GM06990 (cell line): Measurements from ENCODE around the gene LAMB1.

Source experiments
- DNase-seq: peaks from one replicate; pipeline ENCODE4 v3.0.0-alpha.2; 2011; ENCODE audit not compliant: insufficient read length; ENCODE audit errors: extremely low read depth
- H3K27me3 ChIP-seq: replicated peaks from 2 replicates; pipeline ENCODE4 v1.6.0; 2011; ENCODE audit warnings: low read length; ENCODE audit not compliant: control insufficient read depth, insufficient read depth
- H3K36me3 ChIP-seq: 2 replicates; pipeline ENCODE4 v1.5.1; 2011; ENCODE audit warnings: low read length; ENCODE audit not compliant: control insufficient read depth, insufficient read depth
- H3K4me3 ChIP-seq: replicated peaks from 2 replicates; pipeline ENCODE4 v1.5.1; 2011; ENCODE audit warnings: low read depth, mild to moderate bottlenecking, control low read depth, low read length
- CTCF ChIP-seq: IDR thresholded peaks from 2 replicates; pipeline ENCODE4 v1.5.1; 2011; ENCODE audit warnings: low read length, control low read depth, mild to moderate bottlenecking, inconsistent platforms; ENCODE audit not compliant: insufficient read depth, poor library complexity, severe bottlenecking

LAMB1 gene

GRCh38 chr7:108010377-108010776 lies 7.4 kb upstream of the LAMB1 start:
- no peak overlapping the region for H3K4me3 ChIP-seq
- no peak for TF ChIP-seq CTCF
- no peaks in the 10 kb centered on the region for H3K36me3 ChIP-seq
- no peaks in the 10 kb centered on the region; the same call in none of the 2 replicates for H3K27me3 ChIP-seq
- DNase-seq = no peak

- no peak for TF ChIP-seq CTCF
- no peak overlapping the region for H3K4me3 ChIP-seq
- H3K36me3 ChIP-seq = no peaks in the 10 kb centered on the region
- H3K27me3 ChIP-seq = no peaks in the 10 kb centered on the region; the same call in none of the 2 replicates
- no peak for DNase-seq
Observed at GRCh38 chr7:108009873-108010272, 6.9 kb upstream of the LAMB1 start.

- H3K36me3 ChIP-seq = no peaks in the 10 kb centered on the region
- H3K4me3 ChIP-seq = no peak overlapping the region
- no peaks in the 10 kb centered on the region; the same call in none of the 2 replicates for H3K27me3 ChIP-seq
- DNase-seq = no peak
- TF ChIP-seq CTCF = no peak
Observed at GRCh38 chr7:108008827-108009226, 5.9 kb upstream of the LAMB1 start.

- TF ChIP-seq CTCF = no peak
- H3K36me3 ChIP-seq = no peaks in the 10 kb centered on the region
- DNase-seq = no peak
- H3K4me3 ChIP-seq = no peak overlapping the region
- H3K27me3 ChIP-seq = no peaks in the 10 kb centered on the region; the same call in none of the 2 replicates
Observed at GRCh38 chr7:108008240-108008639, 5.3 kb upstream of the LAMB1 start.

GRCh38 chr7:108007762-108008161 lies 4.8 kb upstream of the LAMB1 start:
- no peak for DNase-seq
- TF ChIP-seq CTCF = no peak
- Histone ChIP-seq H3K27me3 (no peaks in the 10 kb centered on the region; the same call in none of the 2 replicates), H3K36me3 (no peaks in the 10 kb centered on the region), H3K4me3 (no peak overlapping the region)

- no peak for TF ChIP-seq CTCF
- no peak for DNase-seq
- H3K36me3 ChIP-seq = no peaks in the 10 kb centered on the region
- no peak overlapping the region for H3K4me3 ChIP-seq
- H3K27me3 ChIP-seq = no peaks in the 10 kb centered on the region; the same call in none of the 2 replicates
Observed at GRCh38 chr7:108007261-108007660, 4.3 kb upstream of the LAMB1 start.
